Measurements from ENCODE around the gene YEATS4. TPM values are rescaled to one million over a fixed set of nuclear protein-coding genes. Genes with fewer than 3 reads are reported as not detected.

Gene YEATS4
- polyA plus RNA-seq, 1 donor from 2014 or later, result 29.8 TPM

DNA sequence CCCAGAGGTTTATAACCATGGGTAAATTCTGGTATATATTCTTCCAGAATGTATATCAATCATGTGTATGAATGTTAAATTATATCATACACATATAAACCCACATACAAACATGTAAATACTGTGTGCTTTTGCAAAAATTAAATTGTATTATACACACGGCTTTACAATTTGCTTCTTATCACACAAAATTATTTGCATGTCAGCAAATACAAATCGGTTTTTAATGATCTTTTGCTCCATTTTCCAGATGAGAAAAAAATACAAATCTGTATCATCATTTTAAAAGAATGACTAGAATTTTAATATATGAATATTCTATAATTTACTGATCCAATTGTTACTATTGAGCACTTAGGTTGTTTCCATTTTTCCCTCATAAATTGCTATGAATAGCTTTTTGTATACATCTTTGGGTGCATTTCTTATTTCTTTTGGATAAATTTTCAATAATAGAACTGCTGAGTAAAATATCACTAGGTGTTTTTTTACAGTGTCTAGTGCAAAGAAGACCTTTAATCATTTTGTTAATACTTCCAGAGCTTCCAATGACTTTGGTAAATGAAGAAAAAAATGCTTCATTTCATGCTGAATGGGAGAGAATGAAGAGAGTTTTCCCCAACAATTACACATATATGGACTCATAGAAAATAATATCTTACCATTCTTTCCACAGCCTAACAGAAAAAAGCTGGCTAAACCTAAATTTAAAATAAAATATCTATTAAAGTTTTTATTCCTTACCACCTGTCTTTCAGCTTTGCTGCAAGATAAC, 7.9 kb upstream of the YEATS4 start:
- Mint-ChIP-seq H3K9me3 (no peaks in the 10 kb centered on the region), H3K4me1 (peaks cover 3 to 7% (median 6%) of the 10 kb centered on the region in 3 donors), H3K27ac (no peak overlapping the region), H3K4me3 (no peak overlapping the region), H3K27me3 (peaks cover 2% of the 10 kb centered on the region), H3K36me3 (no peaks in the 10 kb centered on the region)

DNA sequence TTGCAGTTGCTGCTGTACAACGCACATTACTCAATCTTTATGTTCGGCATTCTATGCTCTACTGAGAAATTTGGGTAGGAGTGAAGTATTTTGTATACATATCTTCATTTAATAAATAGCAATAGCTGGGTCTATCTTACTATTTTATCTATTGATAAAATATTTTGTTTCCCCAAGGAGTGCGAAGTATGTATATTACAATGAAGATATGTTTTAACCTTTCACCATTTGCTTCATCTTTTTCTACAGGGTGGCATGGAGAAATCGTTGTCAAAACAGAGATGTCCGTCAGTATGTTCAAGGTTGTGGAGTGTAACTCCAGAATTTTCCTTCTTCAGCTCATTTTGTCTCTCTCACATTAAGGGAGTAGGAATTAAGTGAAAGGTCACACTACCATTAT, 6.6 kb upstream of the YEATS4 start:
- Mint-ChIP-seq H3K27me3 (peaks cover 2% of the 10 kb centered on the region), H3K4me3 (no peak overlapping the region), H3K36me3 (no peaks in the 10 kb centered on the region), H3K4me1 (peaks cover 6 to 10% (median 9%) of the 10 kb centered on the region in 3 donors), H3K9me3 (no peaks in the 10 kb centered on the region), H3K27ac (no peak overlapping the region)

DNA sequence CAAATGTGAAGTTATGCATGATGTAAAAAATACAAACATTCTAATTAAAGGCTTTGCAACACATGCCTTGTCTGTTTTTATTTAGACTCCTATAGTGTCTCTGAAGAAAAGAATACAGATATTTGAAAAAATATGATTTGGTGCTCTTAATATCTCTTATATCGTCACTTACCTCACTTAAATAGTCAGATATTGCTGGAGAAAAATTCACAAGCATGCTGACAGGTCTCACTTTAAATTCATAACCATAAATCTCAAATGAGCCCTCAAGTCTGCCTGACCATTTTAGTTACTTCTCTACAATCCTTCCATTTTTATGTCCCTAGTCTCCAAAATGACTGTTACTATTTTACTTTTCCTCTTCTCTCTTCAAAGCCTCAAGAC, 5.4 kb upstream of the YEATS4 start:
- peaks cover 2% of the 10 kb centered on the region for H3K27me3 Mint-ChIP-seq
- no peaks in the 10 kb centered on the region for H3K9me3 Mint-ChIP-seq
- no peaks in the 10 kb centered on the region for H3K36me3 Mint-ChIP-seq
- H3K4me3 Mint-ChIP-seq, result no peak overlapping the region
- H3K27ac Mint-ChIP-seq, result no peak overlapping the region
- peaks cover 6 to 8% (median 7%) of the 10 kb centered on the region in 3 donors for H3K4me1 Mint-ChIP-seq

DNA sequence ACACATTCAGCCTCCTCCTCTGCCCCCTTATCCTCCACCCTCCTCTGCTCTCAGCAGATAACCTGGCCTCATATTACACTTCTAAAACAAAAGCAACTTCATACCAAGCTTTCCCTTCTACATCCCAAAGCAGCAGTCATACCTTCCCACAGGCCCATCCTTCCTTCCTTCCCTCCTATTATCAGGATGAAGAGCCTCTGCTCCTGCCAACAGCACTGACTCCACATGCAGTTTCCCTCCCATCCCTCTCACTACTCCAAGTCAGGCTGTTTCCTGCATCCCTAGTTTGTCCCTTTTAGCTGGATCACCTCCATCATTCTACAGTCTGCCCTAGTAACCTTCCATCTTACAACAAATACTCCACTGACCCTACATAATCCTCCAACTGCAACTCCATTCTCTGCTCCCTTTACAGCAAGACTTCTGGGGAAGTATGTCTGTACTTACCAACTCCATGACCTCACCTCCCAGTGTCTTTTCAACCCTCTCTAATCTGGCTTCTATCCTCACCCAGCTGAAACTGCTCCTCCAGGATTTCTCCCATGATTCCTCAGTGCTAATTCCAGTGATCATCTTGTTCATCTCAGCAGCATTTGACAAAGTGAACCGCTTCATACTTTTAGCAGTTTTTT, 4.9 kb upstream of the YEATS4 start:
- Mint-ChIP-seq H3K27ac (no peak overlapping the region), H3K4me1 (peaks cover 10 to 13% (median 10%) of the 10 kb centered on the region in 3 donors), H3K9me3 (no peaks in the 10 kb centered on the region), H3K27me3 (peaks cover 2% of the 10 kb centered on the region), H3K4me3 (no peak overlapping the region), H3K36me3 (no peaks in the 10 kb centered on the region)

DNA sequence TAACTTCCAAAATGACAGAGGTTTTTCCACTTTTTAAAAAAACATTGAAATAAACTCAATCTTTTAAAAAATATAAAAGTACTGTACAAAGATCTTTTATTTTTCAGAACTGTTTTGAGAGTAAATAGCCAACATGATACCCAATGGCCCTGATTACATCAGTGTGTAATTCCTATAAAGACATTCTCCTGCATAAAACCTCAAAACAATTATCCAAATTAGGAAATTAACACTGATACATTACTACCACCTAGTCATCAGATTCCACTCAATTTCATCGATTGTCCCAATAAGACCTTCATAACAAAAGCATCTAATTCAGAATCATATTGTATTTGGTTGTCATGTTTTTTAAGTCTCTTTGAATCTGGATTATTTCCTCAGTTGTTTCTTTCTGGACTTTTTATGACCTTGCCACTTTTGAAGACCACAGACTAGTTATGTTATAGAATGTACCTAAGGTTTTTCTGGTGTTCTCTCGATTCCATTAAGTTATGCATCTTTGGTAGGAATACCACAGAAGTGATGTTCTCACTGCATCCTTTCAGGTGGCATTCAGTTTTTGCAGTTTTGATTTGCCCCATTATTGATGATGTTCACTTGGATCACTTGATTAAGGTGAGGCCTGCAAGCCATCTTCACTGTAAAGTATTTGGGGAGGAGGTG, 4.0 kb upstream of the YEATS4 start:
- Mint-ChIP-seq H3K27ac (no peak overlapping the region), H3K4me1 (peaks cover 13 to 18% (median 14%) of the 10 kb centered on the region in 3 donors), H3K36me3 (no peaks in the 10 kb centered on the region), H3K9me3 (no peaks in the 10 kb centered on the region), H3K4me3 (no peak overlapping the region), H3K27me3 (peaks cover 2% of the 10 kb centered on the region)

DNA sequence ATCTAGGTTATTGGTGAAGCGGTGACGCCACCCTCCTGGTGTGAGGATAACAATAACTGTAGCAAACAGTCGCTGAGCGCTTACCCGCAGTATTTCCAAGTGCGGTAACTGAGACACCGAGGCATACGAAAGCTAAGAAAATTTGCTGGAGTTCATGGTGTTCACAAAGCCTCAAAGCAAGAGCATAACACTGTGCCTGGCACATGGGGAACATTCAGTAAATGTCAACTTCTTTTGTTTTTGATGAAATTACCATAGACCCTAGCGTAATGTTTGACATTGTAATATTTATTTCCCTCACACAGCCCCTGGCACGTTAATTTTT, 767 bp downstream of the YEATS4 start:
- H3K27ac Mint-ChIP-seq, result peak overlapping the region; percentile 80 to 97 (median 80)
- H3K9me3 Mint-ChIP-seq, result no peaks in the 10 kb centered on the region
- no peaks in the 10 kb centered on the region for H3K27me3 Mint-ChIP-seq
- H3K36me3 Mint-ChIP-seq, result no peaks in the 10 kb centered on the region
- peak overlapping the region; percentile 86 to 91 (median 88) for H3K4me3 Mint-ChIP-seq
- H3K4me1 Mint-ChIP-seq, result peaks cover 16 to 22% (median 18%) of the 10 kb centered on the region in 3 donors

DNA sequence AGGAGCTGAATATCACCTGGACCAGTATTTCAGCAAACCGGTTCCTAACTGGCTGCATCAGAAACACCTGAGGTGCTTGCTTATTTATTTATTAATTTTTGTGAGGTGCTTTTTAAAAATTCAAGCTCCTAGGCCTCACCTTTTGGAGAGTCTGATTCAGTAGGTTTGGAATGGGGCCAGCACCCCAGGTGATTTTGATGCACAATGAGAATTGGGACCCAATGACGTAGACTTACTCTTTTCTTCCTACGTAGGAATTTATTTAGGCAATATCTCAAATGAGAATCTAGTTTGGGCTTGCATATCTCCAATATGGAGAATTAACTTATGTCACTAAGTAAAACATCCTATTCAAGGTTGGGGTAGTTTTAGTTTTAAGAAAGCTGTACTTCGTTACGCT, 7.3 kb downstream of the YEATS4 start:
- Mint-ChIP-seq H3K4me1 (peaks cover 0 to 5% (median 2%) of the 10 kb centered on the region in 3 donors), H3K9me3 (no peaks in the 10 kb centered on the region), H3K27ac (no peak overlapping the region), H3K27me3 (no peaks in the 10 kb centered on the region), H3K36me3 (peaks cover 4% of the 10 kb centered on the region), H3K4me3 (no peak overlapping the region)

DNA sequence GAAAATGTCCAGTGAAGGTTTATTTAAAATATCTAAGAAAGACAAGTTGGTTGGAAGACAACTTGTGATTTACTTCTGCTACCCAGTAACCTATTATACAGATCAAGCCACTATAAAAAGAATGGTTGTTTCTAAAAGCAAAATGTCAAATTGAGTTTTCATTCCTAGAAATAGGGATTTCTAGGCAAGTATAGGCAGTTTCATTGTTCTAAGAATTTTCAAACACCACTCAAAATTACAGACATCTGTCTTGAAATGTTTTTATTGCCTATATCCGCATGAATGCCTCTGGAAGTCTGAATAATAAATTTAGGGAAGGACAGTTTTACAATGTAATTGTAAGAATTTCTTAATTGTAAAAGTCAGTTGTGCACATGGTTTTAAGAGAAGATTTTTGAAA, 8.6 kb downstream of the YEATS4 start:
- Mint-ChIP-seq H3K4me1 (peaks cover 0 to 3% (median 2%) of the 10 kb centered on the region in 3 donors), H3K27me3 (no peaks in the 10 kb centered on the region), H3K9me3 (no peaks in the 10 kb centered on the region), H3K27ac (no peak overlapping the region), H3K36me3 (peaks cover 11% of the 10 kb centered on the region), H3K4me3 (no peak overlapping the region)

DNA sequence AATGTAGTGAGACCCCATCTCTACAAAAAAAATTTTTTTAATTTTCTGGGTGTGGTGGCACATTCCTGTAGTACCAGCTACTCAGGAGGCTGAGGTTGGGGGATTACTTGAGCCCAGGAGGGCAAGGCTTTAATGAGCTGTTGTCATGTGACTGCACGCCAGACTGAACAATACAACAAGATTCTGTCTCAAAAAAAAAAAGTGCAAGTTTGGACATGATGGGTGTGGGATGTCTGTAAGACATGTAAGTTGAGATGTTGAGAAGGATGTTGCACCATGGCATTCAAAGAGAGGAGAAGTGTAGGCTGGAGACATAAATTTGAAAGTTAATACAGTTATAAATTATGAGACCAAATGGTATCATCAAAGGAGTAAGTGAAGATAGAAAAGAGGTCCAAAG, 23.5 kb downstream of the YEATS4 start:
- H3K4me1 Mint-ChIP-seq, result peaks cover 0 to 6% (median 2%) of the 10 kb centered on the region in 3 donors
- no peaks in the 10 kb centered on the region for H3K9me3 Mint-ChIP-seq
- no peak overlapping the region for H3K4me3 Mint-ChIP-seq
- H3K27me3 Mint-ChIP-seq, result no peaks in the 10 kb centered on the region
- H3K27ac Mint-ChIP-seq, result no peak overlapping the region
- peaks cover 8% of the 10 kb centered on the region for H3K36me3 Mint-ChIP-seq

DNA sequence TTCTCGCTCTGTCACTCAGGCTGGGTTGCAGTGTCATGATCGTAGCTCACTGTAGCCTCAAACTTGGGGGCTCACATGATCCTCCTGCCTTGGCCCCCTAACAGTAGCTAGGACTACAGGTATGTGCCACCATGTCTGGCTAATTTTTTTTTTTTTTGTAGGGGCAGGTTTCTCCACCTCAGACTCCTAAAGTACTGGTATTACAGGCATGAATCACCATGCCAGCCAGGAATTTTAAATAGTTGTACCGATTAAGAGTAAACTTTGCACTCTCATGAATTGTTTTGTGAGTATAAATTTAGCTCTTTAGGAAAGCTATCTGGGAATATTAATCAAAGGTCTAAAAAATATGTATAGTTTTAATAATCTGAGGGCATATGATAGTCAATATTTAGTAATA, 25.5 kb downstream of the YEATS4 start:
- Mint-ChIP-seq H3K9me3 (no peaks in the 10 kb centered on the region), H3K4me1 (peaks cover 0 to 6% (median 2%) of the 10 kb centered on the region in 3 donors), H3K27ac (no peak overlapping the region), H3K36me3 (peaks cover 3% of the 10 kb centered on the region), H3K27me3 (no peaks in the 10 kb centered on the region), H3K4me3 (no peak overlapping the region)

DNA sequence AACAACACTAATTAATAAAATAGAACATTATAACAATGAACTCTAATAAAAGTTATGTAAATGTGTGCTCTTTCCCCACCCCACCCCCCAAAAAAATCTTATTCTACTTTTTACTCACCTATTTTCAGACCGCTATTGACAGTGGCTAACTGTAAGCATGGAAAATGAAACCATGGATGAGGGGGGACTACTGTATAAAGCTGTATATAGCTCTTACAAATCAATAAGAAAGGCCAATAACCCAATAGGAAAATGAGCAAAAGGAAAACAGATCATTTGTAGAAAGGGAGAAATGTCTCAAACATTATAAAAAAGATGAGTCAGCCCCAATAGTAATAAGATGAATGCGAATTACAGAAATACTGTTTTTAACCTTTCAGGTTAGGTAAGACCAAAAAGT, 27.4 kb downstream of the YEATS4 start:
- Mint-ChIP-seq H3K27me3 (no peaks in the 10 kb centered on the region), H3K4me1 (peaks cover 0 to 6% (median 2%) of the 10 kb centered on the region in 3 donors), H3K36me3 (peaks cover 5% of the 10 kb centered on the region), H3K9me3 (no peaks in the 10 kb centered on the region), H3K4me3 (no peak overlapping the region), H3K27ac (no peak overlapping the region)

DNA sequence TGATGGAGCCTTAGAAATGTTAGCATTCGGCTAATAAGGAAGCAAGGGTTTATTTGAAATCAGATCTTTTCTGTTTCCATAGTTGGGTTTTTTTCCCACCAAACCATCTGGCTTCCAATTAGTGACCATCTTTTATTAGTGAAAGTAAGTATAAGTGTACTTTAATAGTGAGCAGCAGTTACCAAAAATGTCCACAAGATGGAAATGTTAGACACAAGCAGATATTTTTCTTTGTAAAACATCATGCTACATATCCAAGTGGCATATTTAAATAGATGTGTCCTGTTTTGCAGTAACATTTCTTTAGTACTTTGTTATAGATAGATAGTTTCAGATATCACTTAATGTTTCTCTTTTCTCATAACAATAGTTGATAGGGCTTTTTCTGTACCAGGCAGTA, 28.8 kb downstream of the YEATS4 start:
- Mint-ChIP-seq H3K27ac (no peak overlapping the region), H3K4me3 (no peak overlapping the region), H3K4me1 (peaks cover 0 to 6% (median 2%) of the 10 kb centered on the region in 3 donors), H3K27me3 (no peaks in the 10 kb centered on the region), H3K36me3 (peaks cover 6% of the 10 kb centered on the region), H3K9me3 (no peaks in the 10 kb centered on the region)

DNA sequence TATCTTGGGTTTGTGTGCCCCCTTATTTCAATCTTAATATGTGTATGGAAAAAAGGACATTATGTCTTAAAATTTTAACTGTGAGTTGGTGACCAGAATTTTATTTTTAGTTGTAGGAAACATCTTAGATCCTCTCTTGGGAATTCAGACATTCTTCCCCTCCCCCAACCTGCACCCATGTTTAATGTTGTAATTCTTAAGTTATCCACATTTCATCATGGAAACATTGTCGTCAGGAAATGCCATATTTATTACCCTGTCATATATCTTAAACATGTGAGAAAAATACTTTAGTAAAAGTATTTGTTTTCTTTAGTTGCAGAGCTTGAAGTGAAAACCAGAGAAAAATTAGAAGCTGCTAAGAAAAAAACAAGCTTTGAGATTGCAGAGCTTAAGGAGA, 30.3 kb downstream of the YEATS4 start:
- no peaks in the 10 kb centered on the region for H3K9me3 Mint-ChIP-seq
- no peak overlapping the region for H3K27ac Mint-ChIP-seq
- H3K36me3 Mint-ChIP-seq, result peaks cover 3% of the 10 kb centered on the region
- no peak overlapping the region for H3K4me3 Mint-ChIP-seq
- no peaks in the 10 kb centered on the region for H3K27me3 Mint-ChIP-seq
- no peaks in the 10 kb centered on the region for H3K4me1 Mint-ChIP-seq

DNA sequence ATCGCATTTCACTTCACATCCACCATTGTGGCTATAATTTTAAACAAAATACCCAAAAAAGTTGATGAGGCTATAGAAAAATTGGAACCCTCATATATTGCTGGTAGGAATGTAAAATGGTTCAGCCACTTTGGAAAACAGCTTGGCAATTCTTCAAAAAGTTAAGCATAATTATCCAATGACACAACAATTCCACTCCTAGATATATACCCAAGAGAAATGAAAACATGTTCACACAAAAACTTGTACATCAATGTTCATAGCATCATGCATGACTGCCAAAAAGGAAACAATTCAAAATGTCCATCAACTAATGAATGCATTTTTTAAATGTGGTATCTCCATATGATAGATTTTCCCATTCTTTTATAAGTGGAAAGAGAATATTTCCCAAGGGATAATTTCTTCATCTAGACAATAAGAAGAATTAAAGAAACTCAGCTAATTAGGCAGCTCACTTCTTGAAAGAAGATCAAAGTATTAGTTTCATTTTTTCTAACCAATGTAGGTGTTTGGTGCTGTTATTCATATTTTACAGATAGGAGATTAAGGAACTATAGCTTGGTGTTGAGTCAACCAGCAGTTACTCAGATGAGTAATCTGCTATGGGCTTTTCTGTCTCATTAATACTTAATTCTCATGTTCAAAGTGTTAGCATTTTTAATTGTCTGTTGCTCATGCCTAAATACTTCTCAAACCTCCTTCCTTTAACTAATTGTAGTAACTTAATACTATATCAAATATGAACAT, 32.8 kb downstream of the YEATS4 start:
- no peak overlapping the region for H3K4me3 Mint-ChIP-seq
- H3K9me3 Mint-ChIP-seq, result peaks cover 0 to 9% (median 1%) of the 10 kb centered on the region in 3 donors
- no peaks in the 10 kb centered on the region for H3K4me1 Mint-ChIP-seq
- H3K27ac Mint-ChIP-seq, result no peak overlapping the region
- H3K36me3 Mint-ChIP-seq, result peaks cover 13% of the 10 kb centered on the region
- H3K27me3 Mint-ChIP-seq, result no peaks in the 10 kb centered on the region

DNA sequence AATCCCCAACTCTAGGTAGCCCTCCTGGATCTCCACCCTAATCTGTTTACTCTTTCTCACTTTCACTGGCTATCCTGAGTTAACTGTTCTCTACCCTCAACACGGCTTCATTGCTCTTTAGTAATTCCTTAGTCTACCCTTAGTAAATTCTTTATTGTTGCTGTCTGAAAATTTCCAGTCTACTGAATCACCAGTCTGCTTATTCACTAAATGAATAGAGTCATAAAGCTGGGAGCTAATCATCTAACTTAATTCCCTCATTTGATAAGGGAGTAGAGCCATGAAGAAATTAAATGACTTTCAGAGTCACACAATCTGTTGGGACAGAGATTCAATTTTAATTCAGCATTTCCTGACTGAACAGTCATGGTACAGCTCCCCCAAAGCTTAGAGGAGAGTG, 36.5 kb downstream of the YEATS4 start:
- no peak overlapping the region for H3K27ac Mint-ChIP-seq
- H3K9me3 Mint-ChIP-seq, result peaks cover 0 to 13% (median 4%) of the 10 kb centered on the region in 3 donors
- no peaks in the 10 kb centered on the region for H3K4me1 Mint-ChIP-seq
- no peaks in the 10 kb centered on the region for H3K27me3 Mint-ChIP-seq
- H3K36me3 Mint-ChIP-seq, result peaks cover 18% of the 10 kb centered on the region
- no peak overlapping the region for H3K4me3 Mint-ChIP-seq
